ENCODE data around the gene NOP10.

Gene NOP10

DNA sequence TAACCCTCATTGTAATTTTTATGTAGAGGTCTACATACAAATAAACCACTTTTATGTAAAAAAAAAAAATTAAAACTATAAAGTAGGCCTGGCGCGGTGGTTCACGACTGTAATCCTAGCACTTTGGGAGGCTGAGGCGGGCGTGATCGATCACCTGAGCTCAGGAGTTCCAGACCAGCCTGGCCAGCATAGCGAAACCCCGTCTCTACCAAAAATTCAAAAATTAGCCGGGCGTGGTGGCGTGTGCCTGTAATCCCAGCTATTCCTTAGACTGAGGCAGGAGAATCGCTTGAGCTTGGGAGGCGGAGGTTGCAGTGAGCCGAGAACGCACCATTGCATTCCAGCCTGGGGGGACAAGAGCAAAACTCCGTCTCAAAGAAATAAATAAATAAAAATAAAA lies 4.6 kb downstream of the NOP10 start:
- no peak overlapping the region for H2AK5ac ChIP-seq (ENCODE audit: low read length)

DNA sequence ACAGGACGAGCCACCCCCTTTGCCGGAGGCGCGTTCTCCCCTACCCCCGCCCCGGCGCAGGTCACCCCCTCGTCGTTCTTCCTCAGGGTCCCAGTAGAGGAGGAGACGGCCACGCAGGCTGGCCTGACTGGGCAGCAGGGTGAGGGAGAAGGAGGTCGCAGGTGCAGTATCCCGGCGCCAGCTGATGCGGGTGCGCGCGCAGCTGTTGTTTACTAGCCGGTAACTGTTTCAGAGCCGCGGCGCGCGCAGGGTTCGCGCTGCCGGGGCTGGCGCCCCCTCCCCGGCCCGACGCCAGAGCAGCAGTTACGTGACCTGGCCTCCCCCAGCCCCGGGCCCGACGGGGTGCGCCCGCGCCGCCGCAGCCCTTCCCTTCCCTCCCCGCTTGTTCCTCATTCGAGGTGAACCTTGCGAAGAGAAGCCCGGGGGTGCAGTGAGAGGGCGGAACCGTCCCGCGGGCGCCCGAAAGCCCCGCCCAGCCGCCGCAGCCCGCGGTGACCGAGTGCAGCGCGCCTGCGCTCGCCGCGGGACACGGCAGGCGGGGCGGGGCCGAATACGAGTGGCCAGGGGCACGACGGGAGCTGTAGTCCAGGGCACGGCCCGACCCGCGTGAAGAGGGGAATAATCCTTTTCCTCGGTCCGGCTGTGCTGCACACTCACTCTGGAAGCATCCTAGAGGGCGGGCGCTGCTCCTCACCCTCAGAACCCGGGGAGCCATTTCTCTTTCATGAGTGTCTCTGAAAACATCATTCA lies 5.2 kb downstream of the NOP10 start, which contains the start of gene SLC12A6:
SLC12A6 (minus strand) TSS at position 225 of the 750 bp plus-strand sequence. CDS start 1,101 bp downstream, outside the sequence.
- peaks cover 5% of the 10 kb centered on the region for H3K79me1 ChIP-seq (ENCODE audit: low read length)
- peak within 1 kb of the TSS; percentile 85 for H3K18ac ChIP-seq (ENCODE audit: low read length)
- peak within 1 kb of the TSS; percentile 17 for H3K4ac ChIP-seq (ENCODE audit: low read depth, low read length)
- H3K9ac ChIP-seq (ENCODE audit: low read length), result peak within 1 kb of the TSS; percentile 77
- peak within 1 kb of the TSS; percentile 90 for H2BK120ac ChIP-seq (ENCODE audit: insufficient read depth, low read length, poor library complexity)
- H3K4me1 ChIP-seq (ENCODE audit: control insufficient read depth in 1 of 2, insufficient read depth in 2 of 2, low read length in 2 of 2), result peaks cover 4 to 10% of the 10 kb centered on the region in 2 experiments
- H4K12ac ChIP-seq (ENCODE audit: low read depth, low read length), result peak within 1 kb of the TSS; percentile 74
- H4K8ac ChIP-seq (ENCODE audit: low read depth, low read length), result peak within 1 kb of the TSS; percentile 97
- peak within 1 kb of the TSS; percentile 87 for H3K4me3 ChIP-seq (ENCODE audit: low read depth, low read length)
- H2BK5ac ChIP-seq (ENCODE audit: low read depth, low read length, poor library complexity), result peak within 1 kb of the TSS; percentile 65
- H3K9me3 ChIP-seq (ENCODE audit: insufficient read depth, low read depth, low read length), result peaks cover 2% of the 10 kb centered on the region
- peak within 1 kb of the TSS; percentile 86 for H4K91ac ChIP-seq (ENCODE audit: low read depth, low read length)
- peak within 1 kb of the TSS; percentile 95 for H3K4me2 ChIP-seq (ENCODE audit: low read length)
- H3K14ac ChIP-seq (ENCODE audit: low read length), result peak within 1 kb of the TSS; percentile 94
- no peak within 1 kb of the TSS for H2BK12ac ChIP-seq (ENCODE audit: low read length)
- H2AK5ac ChIP-seq (ENCODE audit: low read length), result no peak within 1 kb of the TSS
- peak; percentile 97 to 98 for DNase-seq
- H3K27ac ChIP-seq (ENCODE audit: low read depth, low read length), result peak within 1 kb of the TSS; percentile 82
- H3K36me3 ChIP-seq (ENCODE audit: control insufficient read depth in 1 of 2, insufficient read depth in 2 of 2, low read length in 2 of 2), result peaks cover 7 to 8% of the 10 kb centered on the region in 2 experiments
- peak within 1 kb of the TSS; percentile 98 for H2AFZ ChIP-seq (ENCODE audit: insufficient read depth, low read length, poor library complexity)
- H3K23ac ChIP-seq (ENCODE audit: low read length), result no peak within 1 kb of the TSS
- H3K27me3 ChIP-seq (ENCODE audit: insufficient read depth, low read length), result no peaks in the 10 kb centered on the region
- H3K79me2 ChIP-seq (ENCODE audit: control insufficient read depth, insufficient read depth, low read length, poor library complexity), result peaks cover 7% of the 10 kb centered on the region
- no CpG with 5 or more reads among the region's 78 CpGs for WGBS (ENCODE audit: extremely low coverage, insufficient coverage, insufficient read length)

More for the DNA sequence above, 4.6 kb downstream of the NOP10 start:
- peaks cover 7 to 8% of the 10 kb centered on the region in 2 experiments for H3K36me3 ChIP-seq (ENCODE audit: control insufficient read depth in 1 of 2, insufficient read depth in 2 of 2, low read length in 2 of 2)
- no peak overlapping the region for H2BK12ac ChIP-seq (ENCODE audit: low read length)
- no peak overlapping the region for H3K27ac ChIP-seq (ENCODE audit: low read depth, low read length)
- no peak overlapping the region for H3K4me3 ChIP-seq (ENCODE audit: low read depth, low read length)
- peak overlapping the region; percentile 48 for H3K4me2 ChIP-seq (ENCODE audit: low read length)
- no peak overlapping the region for H3K9ac ChIP-seq (ENCODE audit: low read length)
- peaks cover 2% of the 10 kb centered on the region for H3K9me3 ChIP-seq (ENCODE audit: insufficient read depth, low read depth, low read length)
- no peaks in the 10 kb centered on the region for H3K27me3 ChIP-seq (ENCODE audit: insufficient read depth, low read length)
- H4K8ac ChIP-seq (ENCODE audit: low read depth, low read length), result peak overlapping the region; percentile 55
- H3K79me1 ChIP-seq (ENCODE audit: low read length), result peaks cover 7% of the 10 kb centered on the region
- no peak overlapping the region for H3K4ac ChIP-seq (ENCODE audit: low read depth, low read length)
- H2AFZ ChIP-seq (ENCODE audit: insufficient read depth, low read length, poor library complexity), result no peak overlapping the region
- no peak overlapping the region for H2BK5ac ChIP-seq (ENCODE audit: low read depth, low read length, poor library complexity)
- DNase-seq, result no peak
- H3K14ac ChIP-seq (ENCODE audit: low read length), result no peak overlapping the region
- WGBS (ENCODE audit: extremely low coverage, insufficient coverage, insufficient read length), result no CpG with 5 or more reads among the region's 16 CpGs
- H3K18ac ChIP-seq (ENCODE audit: low read length), result no peak overlapping the region
- H3K79me2 ChIP-seq (ENCODE audit: control insufficient read depth, insufficient read depth, low read length, poor library complexity), result peaks cover 9% of the 10 kb centered on the region
- no peak overlapping the region for H4K91ac ChIP-seq (ENCODE audit: low read depth, low read length)
- no peak overlapping the region for H3K23ac ChIP-seq (ENCODE audit: low read length)
- peaks cover 4 to 10% of the 10 kb centered on the region in 2 experiments for H3K4me1 ChIP-seq (ENCODE audit: control insufficient read depth in 1 of 2, insufficient read depth in 2 of 2, low read length in 2 of 2)
- H4K12ac ChIP-seq (ENCODE audit: low read depth, low read length), result no peak overlapping the region
- H2BK120ac ChIP-seq (ENCODE audit: insufficient read depth, low read length, poor library complexity), result no peak overlapping the region

DNA sequence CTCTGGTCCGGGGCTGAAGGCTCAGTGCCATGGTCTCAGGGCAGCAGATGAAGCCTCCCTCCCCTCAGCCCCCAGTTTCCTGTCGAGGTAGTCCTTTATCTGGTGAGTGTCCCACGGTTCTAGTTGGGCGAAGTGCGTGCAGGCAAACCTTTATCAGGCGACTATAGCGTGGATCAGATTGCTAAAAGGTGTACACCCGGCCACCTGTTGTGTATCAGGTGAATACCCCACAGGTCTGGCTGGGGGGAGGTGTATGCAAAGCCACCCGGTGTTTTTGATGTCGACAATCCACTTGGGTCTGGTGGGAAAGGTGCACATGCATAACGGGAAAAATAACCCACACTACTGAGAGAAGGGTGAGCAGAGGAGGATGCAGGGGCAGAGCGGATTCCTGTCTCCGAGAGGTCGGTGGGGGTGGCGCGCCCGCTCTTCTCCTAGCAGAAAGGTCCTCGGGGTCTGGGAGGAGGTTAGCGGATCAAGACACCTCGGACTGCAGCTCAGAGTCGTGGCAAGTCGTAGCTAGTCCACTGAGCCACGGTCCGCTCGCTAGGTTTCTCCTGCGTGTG lies 5.9 kb downstream of the NOP10 start:
- Histone ChIP-seq H2BK12ac (ENCODE audit: low read length) (no peak overlapping the region), H3K9ac (ENCODE audit: low read length) (peak overlapping the region; percentile 54), H3K4me3 (ENCODE audit: low read depth, low read length) (peak overlapping the region; percentile 87), H3K27me3 (ENCODE audit: insufficient read depth, low read length) (no peaks in the 10 kb centered on the region), H2AFZ (ENCODE audit: insufficient read depth, low read length, poor library complexity) (peak overlapping the region; percentile 98), H3K4me1 (ENCODE audit: control insufficient read depth in 1 of 2, insufficient read depth in 2 of 2, low read length in 2 of 2) (peaks cover 4 to 10% of the 10 kb centered on the region in 2 experiments), H3K4ac (ENCODE audit: low read depth, low read length) (no peak overlapping the region), H3K36me3 (ENCODE audit: control insufficient read depth in 1 of 2, insufficient read depth in 2 of 2, low read length in 2 of 2) (peaks cover 7 to 8% of the 10 kb centered on the region in 2 experiments), H2AK5ac (ENCODE audit: low read length) (no peak overlapping the region), H3K27ac (ENCODE audit: low read depth, low read length) (no peak overlapping the region), H3K9me3 (ENCODE audit: insufficient read depth, low read depth, low read length) (peaks cover 2% of the 10 kb centered on the region), H3K14ac (ENCODE audit: low read length) (peak overlapping the region; percentile 3), H3K4me2 (ENCODE audit: low read length) (peak overlapping the region; percentile 95), H4K91ac (ENCODE audit: low read depth, low read length) (no peak overlapping the region), H3K18ac (ENCODE audit: low read length) (peak overlapping the region; percentile 85), H4K12ac (ENCODE audit: low read depth, low read length) (peak overlapping the region; percentile 4), H3K79me2 (ENCODE audit: control insufficient read depth, insufficient read depth, low read length, poor library complexity) (peaks cover 2% of the 10 kb centered on the region), H3K79me1 (ENCODE audit: low read length) (peaks cover 2% of the 10 kb centered on the region), H3K23ac (ENCODE audit: low read length) (no peak overlapping the region), H2BK5ac (ENCODE audit: low read depth, low read length, poor library complexity) (no peak overlapping the region), H4K8ac (ENCODE audit: low read depth, low read length) (peak overlapping the region; percentile 97), H2BK120ac (ENCODE audit: insufficient read depth, low read length, poor library complexity) (no peak overlapping the region)
- DNase-seq, result no peak
- no CpG with 5 or more reads among the region's 26 CpGs for WGBS (ENCODE audit: extremely low coverage, insufficient coverage, insufficient read length)

DNA sequence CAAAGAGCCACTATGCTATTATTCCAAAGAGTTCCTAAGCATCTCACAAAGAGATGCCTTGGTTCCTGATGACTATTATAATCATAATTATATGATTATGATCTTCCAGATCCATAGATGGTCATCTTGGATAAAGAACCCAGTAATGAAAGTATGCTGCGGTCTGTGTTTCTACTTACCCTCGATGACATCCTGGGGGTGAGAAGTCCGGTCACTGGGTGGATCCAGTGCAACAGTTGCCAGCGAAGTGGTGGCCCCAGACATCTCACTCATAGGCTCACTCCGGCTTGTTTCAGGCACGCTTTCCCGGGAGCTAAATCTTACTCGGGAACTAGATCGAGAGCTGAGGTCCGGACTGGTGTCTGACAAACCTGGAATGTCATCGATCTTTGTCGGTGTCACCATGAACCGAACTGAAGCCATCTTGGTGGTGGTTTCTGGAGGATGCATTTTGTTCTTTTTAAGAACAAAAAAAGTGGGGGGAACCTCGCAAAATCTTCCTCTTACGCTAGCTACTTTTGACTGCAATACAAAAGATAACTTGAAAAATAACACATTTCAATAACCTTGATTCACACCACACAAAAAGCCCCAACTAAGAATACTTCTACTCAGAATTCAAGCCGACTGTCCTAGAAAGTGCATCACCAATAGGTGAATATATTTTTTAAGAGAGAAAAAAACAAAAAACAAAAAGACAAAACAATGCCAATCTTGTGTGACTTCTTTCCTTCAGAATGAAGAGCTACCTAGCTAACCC lies 6.5 kb downstream of the NOP10 start:
- Histone ChIP-seq H3K4me3 (ENCODE audit: low read depth, low read length) (no peak overlapping the region), H3K79me1 (ENCODE audit: low read length) (peaks cover 2% of the 10 kb centered on the region), H4K8ac (ENCODE audit: low read depth, low read length) (no peak overlapping the region), H3K4ac (ENCODE audit: low read depth, low read length) (no peak overlapping the region), H3K23ac (ENCODE audit: low read length) (no peak overlapping the region), H3K27me3 (ENCODE audit: insufficient read depth, low read length) (no peaks in the 10 kb centered on the region), H2AFZ (ENCODE audit: insufficient read depth, low read length, poor library complexity) (no peak overlapping the region), H3K4me1 (ENCODE audit: control insufficient read depth in 1 of 2, insufficient read depth in 2 of 2, low read length in 2 of 2) (peaks cover 0 to 6% of the 10 kb centered on the region in 2 experiments), H2BK120ac (ENCODE audit: insufficient read depth, low read length, poor library complexity) (no peak overlapping the region), H3K18ac (ENCODE audit: low read length) (no peak overlapping the region), H3K9me3 (ENCODE audit: insufficient read depth, low read depth, low read length) (peaks cover 2% of the 10 kb centered on the region), H3K14ac (ENCODE audit: low read length) (no peak overlapping the region), H4K91ac (ENCODE audit: low read depth, low read length) (no peak overlapping the region), H2AK5ac (ENCODE audit: low read length) (no peak overlapping the region), H3K79me2 (ENCODE audit: control insufficient read depth, insufficient read depth, low read length, poor library complexity) (no peaks in the 10 kb centered on the region), H3K4me2 (ENCODE audit: low read length) (no peak overlapping the region), H2BK12ac (ENCODE audit: low read length) (no peak overlapping the region), H4K12ac (ENCODE audit: low read depth, low read length) (no peak overlapping the region), H2BK5ac (ENCODE audit: low read depth, low read length, poor library complexity) (no peak overlapping the region), H3K27ac (ENCODE audit: low read depth, low read length) (no peak overlapping the region), H3K36me3 (ENCODE audit: control insufficient read depth in 1 of 2, insufficient read depth in 2 of 2, low read length in 2 of 2) (peaks cover 3 to 4% of the 10 kb centered on the region in 2 experiments), H3K9ac (ENCODE audit: low read length) (no peak overlapping the region)
- no CpG with 5 or more reads among the region's 16 CpGs for WGBS (ENCODE audit: extremely low coverage, insufficient coverage, insufficient read length)
- no peak for DNase-seq
